ENCODE measurements around the gene G6PC1. TPM values are rescaled to one million over a fixed set of nuclear protein-coding genes. Genes with fewer than 3 reads are reported as not detected.
"Not testable (repeated sequence)": the region's sequence is repeated elsewhere in the genome, so short reads cannot be mapped to it uniquely, and the experiment has no call there.

Gene G6PC1
- total RNA-seq, 1 experiment from 2014 or later = not detected

DNA sequence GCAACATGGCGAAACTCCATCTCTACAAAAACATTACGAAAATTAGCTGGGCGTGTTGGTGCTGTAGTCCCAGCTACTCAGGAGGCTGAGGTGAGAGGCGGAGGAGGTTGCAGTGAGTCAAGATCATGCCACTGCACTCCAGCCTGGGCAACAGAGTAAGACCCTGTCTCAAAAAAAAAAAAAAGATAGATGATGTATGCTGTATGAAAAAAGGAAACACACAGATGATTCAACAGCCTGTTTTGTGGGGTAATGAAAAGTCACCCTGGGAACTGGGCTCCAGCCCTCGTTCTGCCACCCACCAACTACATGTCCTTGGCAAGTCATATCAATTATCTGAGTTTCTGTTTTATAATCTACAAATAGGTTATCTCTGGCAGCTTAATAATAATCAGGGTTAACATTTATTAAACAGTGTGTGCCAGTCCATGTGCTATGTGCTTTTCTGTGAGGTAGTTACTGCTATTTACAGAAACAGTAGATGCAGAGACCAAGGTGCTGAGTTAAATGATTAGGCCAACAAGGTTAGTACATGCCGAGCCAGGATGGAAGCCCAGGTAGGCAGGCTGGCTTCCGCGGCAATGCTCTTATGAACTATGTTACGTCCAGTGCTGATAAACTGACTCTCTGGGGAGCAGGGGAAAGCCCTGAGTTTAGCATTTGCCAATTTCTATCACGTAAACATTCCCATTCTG is 1.1 kb downstream of the G6PC1 start:
- Histone ChIP-seq H3K9me3 (replicated peaks) (no peaks in the 10 kb centered on the region), H3K27ac (no peak overlapping the region), H3K4me3 (no peak overlapping the region), H3K36me3 (no peaks in the 10 kb centered on the region), H3K4me1 (replicated peaks) (no peaks in the 10 kb centered on the region), H3K27me3 (replicated peaks) (no peaks in the 10 kb centered on the region)
- no peak for DNase-seq (ENCODE audit: low read depth in 1 of 2, low spot score in 2 of 2)

DNA sequence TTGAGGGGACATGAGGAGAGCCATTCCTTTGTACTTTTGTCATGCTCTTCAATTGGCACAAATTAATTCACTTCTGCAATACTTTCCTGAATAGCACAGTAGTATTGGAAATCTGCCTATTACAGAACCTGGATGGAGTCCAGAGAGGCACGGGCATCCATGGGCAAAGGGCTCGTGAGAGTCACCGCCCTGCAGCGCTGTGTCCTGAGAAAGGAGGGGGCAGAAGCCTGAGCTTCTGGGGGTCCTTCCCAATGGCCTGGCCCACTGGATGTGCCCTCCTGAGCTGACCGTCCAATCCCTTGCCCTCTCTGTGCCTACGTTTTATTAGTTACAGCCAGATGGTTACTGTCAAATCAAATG is 3.5 kb downstream of the G6PC1 start:
- Histone ChIP-seq H3K36me3 (no peaks in the 10 kb centered on the region), H3K27me3 (replicated peaks) (peaks cover 9% of the 10 kb centered on the region), H3K27ac (no peak overlapping the region), H3K4me1 (replicated peaks) (no peaks in the 10 kb centered on the region), H3K9me3 (replicated peaks) (no peaks in the 10 kb centered on the region), H3K4me3 (no peak overlapping the region)
- no peak for DNase-seq (ENCODE audit: low read depth in 1 of 2, low spot score in 2 of 2)

DNA sequence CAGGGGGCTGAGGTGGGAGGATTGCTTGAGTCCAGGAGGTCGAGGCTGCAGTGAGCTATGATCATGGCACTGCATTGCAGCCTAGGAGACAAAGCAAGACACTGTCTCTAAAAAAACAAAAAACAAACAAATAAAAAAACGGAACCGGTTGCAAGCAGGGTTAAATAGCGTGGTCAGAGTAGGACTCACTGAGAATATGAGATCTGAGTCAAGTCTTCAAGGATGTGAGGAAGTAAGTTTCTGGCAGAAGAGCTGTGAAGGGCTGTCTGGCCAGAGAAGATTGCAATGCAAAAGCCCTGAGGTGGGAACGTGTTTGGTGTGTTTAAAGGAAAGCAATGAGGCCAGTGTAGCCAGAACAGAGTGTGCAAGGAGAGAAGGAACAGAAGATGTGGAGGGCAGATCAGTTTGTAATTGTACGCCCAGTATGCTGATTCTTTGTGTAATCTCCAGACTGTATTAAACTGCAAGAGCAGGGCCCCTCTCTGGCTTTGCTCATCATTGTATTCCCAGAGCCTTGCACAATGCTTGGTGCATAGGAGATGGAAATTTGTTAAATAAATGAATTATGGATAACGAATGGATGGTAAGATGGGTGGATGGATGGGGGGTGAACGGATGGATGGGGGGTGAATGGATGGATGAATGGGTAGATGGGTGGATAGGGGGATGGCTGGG is 6.3 kb downstream of the G6PC1 start:
- Histone ChIP-seq H3K9me3 (replicated peaks) (no peaks in the 10 kb centered on the region), H3K27ac (no peak overlapping the region), H3K4me3 (no peak overlapping the region), H3K27me3 (replicated peaks) (peaks cover 9% of the 10 kb centered on the region), H3K36me3 (no peaks in the 10 kb centered on the region), H3K4me1 (replicated peaks) (no peaks in the 10 kb centered on the region)
- no peak for DNase-seq (ENCODE audit: low read depth in 1 of 2, low spot score in 2 of 2)

DNA sequence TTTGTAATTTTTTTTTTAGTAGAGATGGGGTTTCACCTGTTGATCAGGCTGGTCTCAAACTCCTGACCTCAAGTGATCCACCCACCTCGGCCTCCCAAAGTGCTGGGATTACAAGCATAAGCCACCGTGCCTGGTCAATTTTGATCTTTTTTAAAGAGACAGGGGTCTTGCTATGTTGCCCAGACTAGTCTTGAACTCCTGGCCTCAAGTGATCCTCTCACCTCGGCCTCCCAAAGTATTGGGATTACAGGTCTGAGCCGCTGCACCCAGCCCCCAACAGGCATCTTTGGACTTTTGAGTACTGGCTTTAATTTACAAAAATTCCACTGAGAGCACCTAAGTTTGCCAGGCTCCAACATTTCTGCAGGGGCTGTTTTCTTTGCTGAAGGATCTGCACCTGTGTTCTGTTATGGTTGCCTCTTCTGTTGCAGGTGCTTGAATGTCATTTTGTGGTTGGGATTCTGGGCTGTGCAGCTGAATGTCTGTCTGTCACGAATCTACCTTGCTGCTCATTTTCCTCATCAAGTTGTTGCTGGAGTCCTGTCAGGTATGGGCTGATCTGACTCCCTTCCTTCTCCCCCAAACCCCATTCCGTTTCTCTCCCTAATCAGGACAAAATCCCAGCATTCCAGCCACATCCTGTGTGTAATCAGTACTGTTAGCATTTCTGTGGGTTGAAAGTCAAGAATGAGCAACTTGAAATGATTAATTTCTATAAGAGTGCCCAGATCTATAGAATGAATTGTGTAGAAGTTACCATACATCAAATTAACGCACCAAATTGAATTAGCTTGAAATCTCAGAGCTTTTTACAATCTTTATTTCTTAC is 8.5 kb downstream of the G6PC1 start:
- H3K4me1 ChIP-seq (replicated peaks) = no peaks in the 10 kb centered on the region
- H3K36me3 ChIP-seq = no peaks in the 10 kb centered on the region
- H3K4me3 ChIP-seq = no peak overlapping the region
- DNase-seq (ENCODE audit: low read depth in 1 of 2, low spot score in 2 of 2) = no peak
- no peak overlapping the region for H3K27ac ChIP-seq
- peaks cover 9% of the 10 kb centered on the region for H3K27me3 ChIP-seq (replicated peaks)
- H3K9me3 ChIP-seq (replicated peaks) = no peaks in the 10 kb centered on the region

DNA sequence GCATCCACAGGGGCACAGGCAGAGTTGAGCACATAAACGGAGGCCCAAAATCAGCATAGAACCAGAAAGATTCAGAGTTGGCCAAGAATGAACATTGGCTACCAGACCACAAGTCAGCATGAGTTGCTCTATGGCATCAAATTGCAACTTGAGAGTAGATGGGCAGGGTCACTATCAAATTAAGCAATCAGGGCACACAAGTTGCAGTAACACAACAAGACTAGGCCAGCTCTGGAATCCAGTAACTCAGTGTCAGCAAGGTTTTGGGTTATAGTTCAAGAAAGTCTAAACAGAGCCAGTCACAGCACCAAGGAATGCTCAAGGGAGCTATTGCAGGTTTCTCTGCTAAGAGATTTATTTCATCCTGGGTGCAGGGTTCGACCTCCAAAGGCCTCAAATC is 12.9 kb downstream of the G6PC1 start:
- no peak overlapping the region for H3K27ac ChIP-seq
- H3K27me3 ChIP-seq (replicated peaks) = no peaks in the 10 kb centered on the region
- no peaks in the 10 kb centered on the region for H3K4me1 ChIP-seq (replicated peaks)
- no peaks in the 10 kb centered on the region for H3K36me3 ChIP-seq
- H3K4me3 ChIP-seq = no peak overlapping the region
- H3K9me3 ChIP-seq (replicated peaks) = no peaks in the 10 kb centered on the region
- DNase-seq (ENCODE audit: low read depth in 1 of 2, low spot score in 2 of 2) = no peak

DNA sequence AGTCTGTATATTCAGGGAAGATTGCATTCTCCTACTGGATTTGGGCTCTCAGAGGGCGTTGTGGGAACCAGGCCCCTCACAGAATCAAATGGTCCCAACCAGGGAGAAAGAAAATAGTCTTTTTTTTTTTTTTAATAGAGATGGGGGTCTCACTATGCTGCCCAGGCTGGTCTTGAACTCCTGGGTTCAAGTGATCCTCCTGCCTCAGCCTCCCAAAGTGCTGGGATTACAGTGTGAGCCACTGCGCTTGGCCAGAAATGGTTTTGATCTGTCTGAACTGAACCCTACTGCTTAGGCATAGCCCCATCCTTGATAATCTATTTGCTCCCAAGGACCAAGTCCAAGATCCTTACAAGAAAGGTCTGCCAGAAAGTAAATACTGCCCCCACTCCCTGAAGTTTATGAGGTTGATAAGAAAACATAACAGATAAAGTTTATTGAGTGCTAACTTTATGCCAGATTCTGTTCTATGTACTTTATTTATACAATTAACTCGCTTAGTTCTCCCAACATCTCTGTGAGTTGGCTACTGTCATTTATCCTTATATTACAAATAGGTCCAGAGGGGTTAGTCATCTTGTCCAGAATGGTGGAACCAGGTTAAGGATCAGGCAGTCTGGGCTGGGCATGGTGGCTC is 13.5 kb downstream of the G6PC1 start:
- peaks cover 2% of the 10 kb centered on the region; the same call in 1 of the 2 replicates for H3K4me1 ChIP-seq (replicated peaks)
- H3K27ac ChIP-seq = no peak overlapping the region
- no peaks in the 10 kb centered on the region for H3K9me3 ChIP-seq (replicated peaks)
- DNase-seq (ENCODE audit: low read depth in 1 of 2, low spot score in 2 of 2) = no peak
- H3K4me3 ChIP-seq = no peak overlapping the region
- H3K27me3 ChIP-seq (replicated peaks) = no peaks in the 10 kb centered on the region
- no peaks in the 10 kb centered on the region for H3K36me3 ChIP-seq

DNA sequence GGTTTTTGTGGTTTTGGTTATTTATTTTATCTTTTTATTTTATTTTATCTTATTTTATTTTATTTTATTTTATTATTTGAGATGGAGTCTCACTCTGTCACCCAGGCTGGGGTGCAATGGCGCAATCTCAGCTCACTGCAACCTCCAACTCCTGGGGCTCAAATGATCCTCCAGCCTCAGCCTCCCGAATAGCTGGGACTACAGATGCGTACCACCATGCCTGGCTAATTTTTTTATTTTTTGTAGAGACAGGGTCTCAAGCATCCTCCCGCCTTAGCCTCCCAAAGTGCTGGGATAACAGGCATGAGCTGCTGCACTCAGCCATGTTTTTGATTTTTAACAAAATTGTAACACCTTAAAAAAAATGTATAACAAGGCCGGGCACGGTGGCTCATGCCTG is 14.7 kb downstream of the G6PC1 start:
- H3K9me3 ChIP-seq (replicated peaks); DNase-seq (ENCODE audit: low read depth in 1 of 2, low spot score in 2 of 2); H3K36me3 ChIP-seq; H3K27ac ChIP-seq; H3K4me3 ChIP-seq; H3K4me1 ChIP-seq (replicated peaks); H3K27me3 ChIP-seq (replicated peaks): not testable (repeated sequence)

DNA sequence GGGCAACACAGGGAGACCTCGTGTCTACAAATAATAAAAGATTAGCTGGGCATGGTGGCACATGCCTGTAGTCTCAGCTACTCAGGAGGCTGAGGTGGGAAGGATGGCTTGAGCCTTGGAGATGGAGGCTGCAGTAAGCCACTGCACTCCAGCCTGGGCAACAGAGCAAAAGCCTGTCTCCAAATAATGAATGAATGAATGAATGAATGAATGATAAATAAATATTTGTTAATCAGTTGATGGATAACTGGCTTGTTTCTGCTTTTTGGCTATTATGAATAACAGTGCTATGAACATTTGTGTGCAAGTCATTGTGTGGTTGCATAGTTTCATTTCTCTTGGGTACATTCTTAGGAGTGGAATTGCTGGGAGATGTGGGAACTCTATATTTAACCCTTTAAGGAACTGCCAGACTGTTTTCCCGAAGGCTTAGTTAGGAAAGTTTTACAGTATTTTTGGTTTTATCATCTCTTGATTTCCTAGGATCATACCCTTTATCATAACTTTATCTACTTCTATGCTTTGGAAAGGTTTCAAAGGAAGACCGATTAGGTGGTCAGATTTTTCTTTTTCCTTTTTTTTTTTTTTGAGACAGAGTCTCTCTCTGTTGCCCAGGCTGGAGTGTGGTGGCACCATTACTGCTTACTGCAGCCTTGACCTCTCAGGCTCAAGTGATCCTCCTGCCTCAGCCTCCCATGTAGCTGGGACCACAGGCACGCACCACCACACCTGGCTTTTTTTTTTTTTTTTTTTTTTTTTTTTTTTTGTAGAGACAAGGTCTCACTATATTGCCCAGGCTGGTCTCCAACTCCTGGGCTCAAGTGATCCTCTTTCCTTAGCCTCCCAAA is 16.0 kb downstream of the G6PC1 start:
- not testable (repeated sequence) for H3K9me3 ChIP-seq (replicated peaks); H3K36me3 ChIP-seq; DNase-seq (ENCODE audit: low read depth in 1 of 2, low spot score in 2 of 2); H3K27me3 ChIP-seq (replicated peaks); H3K4me1 ChIP-seq (replicated peaks); H3K27ac ChIP-seq; H3K4me3 ChIP-seq

DNA sequence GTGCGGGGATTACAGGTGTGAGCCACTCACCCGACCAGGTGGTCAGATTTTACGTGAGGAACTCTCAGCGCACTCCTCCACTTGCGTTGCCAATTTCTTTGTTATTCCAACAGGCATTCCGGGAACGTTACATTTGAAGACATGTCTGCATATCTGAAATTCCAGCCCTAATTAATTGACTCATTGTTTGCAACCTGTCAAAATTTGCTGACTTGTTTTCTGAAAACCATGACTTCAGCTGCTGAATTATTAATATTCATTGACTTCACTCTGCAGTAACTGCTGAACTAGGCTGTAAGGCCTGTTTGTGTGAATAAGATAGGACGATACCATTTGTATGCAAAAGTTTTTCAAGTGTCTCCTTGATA is 16.6 kb downstream of the G6PC1 start:
- Histone ChIP-seq H3K27ac (no peak overlapping the region), H3K9me3 (replicated peaks) (no peaks in the 10 kb centered on the region), H3K36me3 (no peaks in the 10 kb centered on the region), H3K4me3 (no peak overlapping the region), H3K4me1 (replicated peaks) (peaks cover 9% of the 10 kb centered on the region; the same call in 1 of the 2 replicates), H3K27me3 (replicated peaks) (no peaks in the 10 kb centered on the region)
- no peak for DNase-seq (ENCODE audit: low read depth in 1 of 2, low spot score in 2 of 2)

DNA sequence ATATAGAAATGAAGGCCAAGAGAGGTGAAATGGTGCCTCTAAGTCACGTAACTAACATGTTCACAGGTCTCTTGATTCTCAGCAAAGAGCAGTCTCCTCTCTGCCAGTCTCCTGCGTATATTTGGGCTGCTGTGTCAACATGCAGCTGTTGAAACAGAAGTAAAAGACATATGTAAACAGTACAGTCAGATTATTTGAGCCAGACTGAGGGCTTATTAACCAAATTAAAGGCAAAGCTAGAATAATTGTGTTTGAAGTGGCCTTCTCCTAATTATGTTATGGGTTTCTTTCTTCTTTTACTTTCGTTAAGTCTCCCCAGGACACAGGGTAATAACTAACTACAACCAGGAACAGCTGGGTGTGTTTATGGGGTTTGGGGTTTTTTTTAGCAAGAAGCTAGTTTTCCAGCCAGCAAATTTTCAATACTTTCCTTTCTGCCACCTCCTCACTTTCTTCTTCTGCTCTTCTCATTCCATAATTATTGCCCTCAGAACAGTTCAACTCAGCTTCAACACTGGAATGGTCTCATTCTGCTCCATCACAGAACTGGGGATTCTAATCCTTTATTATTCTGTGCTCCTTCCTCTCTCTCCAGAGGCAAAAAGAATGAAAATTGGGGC is 18.4 kb downstream of the G6PC1 start:
- Histone ChIP-seq H3K27ac (no peak overlapping the region), H3K36me3 (no peaks in the 10 kb centered on the region), H3K4me1 (replicated peaks) (peaks cover 9% of the 10 kb centered on the region; the same call in 1 of the 2 replicates), H3K27me3 (replicated peaks) (0 out of 2 replicates have a peak, but pooled peaks cover 4% of the 10 kb centered on the region), H3K4me3 (no peak overlapping the region), H3K9me3 (replicated peaks) (no peaks in the 10 kb centered on the region)
- no peak for DNase-seq (ENCODE audit: low read depth in 1 of 2, low spot score in 2 of 2)

DNA sequence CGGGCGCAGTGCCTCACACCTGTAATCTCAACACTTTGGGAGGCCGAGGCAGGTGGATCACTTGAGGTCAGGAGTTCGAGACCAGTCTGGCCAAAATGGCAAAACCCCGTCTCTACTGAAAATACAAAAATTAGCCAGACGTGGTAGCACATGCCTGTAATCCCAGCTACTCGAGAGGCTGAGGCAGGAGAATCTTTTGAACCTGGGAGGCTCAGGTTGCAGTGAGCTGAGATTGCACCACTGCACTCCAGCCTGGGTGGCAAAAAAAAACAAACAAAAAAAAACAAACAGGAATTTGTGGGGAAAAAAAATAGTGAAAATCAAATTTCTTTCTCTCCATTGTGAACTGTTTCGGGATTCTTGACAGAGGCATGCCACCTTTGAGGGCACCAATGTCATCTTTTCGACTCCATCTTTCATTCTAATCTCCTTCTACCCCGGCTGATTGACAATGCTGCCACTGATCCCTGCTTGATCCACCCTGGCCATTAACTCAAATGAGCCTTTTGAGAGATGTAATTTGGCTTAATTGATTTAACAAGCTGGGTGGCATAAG is 19.0 kb downstream of the G6PC1 start:
- DNase-seq (ENCODE audit: low read depth in 1 of 2, low spot score in 2 of 2); H3K4me1 ChIP-seq (replicated peaks); H3K9me3 ChIP-seq (replicated peaks); H3K27ac ChIP-seq; H3K27me3 ChIP-seq (replicated peaks); H3K36me3 ChIP-seq; H3K4me3 ChIP-seq: not testable (repeated sequence)

DNA sequence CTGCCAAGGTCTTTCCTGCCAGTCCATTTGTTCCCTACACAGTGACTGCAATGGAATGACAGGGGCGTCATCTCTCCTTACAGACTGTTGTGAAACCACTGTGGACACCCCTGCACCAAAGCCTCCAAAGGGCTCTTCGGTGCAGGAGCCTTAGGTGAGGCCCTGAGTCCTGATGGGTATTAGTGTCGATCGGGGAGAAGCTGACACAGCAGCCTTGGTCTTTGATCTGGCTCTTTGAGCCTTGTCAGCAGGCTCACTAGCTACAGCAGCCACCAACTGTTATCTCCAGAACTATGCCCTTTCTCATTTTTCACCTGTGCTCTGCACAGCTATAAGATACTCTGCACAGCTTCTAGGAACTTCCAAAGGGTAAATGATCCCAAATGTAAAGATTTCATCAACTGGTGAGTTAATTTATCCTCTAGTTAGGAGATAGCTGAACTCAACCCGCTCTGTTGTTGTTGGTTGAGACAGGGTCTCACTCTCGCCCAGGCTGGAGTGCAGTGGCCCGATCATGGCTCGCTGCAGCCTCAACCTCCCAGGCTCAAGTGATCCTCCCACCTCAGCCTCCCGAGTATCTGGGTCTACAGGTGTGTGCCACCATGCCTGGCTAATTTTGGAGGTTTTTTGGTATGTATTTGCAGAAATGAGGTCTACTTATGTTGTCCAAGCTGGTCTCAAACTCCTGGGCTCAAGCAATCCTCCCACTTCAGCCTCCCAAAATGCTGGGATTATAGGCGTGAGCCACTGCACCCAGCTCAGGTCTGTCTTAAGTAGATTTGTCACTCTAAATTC is 19.7 kb downstream of the G6PC1 start:
- H3K27ac ChIP-seq = no peak overlapping the region
- no peak for DNase-seq (ENCODE audit: low read depth in 1 of 2, low spot score in 2 of 2)
- no peaks in the 10 kb centered on the region for H3K9me3 ChIP-seq (replicated peaks)
- peaks cover 9% of the 10 kb centered on the region; the same call in 1 of the 2 replicates for H3K4me1 ChIP-seq (replicated peaks)
- no peaks in the 10 kb centered on the region for H3K36me3 ChIP-seq
- no peak overlapping the region for H3K4me3 ChIP-seq
- 0 out of 2 replicates have a peak, but pooled peaks cover 4% of the 10 kb centered on the region for H3K27me3 ChIP-seq (replicated peaks)
